ENCODE data around the gene CMTM4.

- TF ChIP-seq POLR2A (IDR thresholded peaks at IDR 0.05; ENCODE audit: low read depth, low read length), result no peak
- TF ChIP-seq MXI1 (IDR thresholded peaks at IDR 0.05; ENCODE audit: borderline replicate concordance, low read depth, low read length), result no peak
- no peak for TF ChIP-seq CTCF (conservative IDR thresholded peaks at IDR 0.05; ENCODE audit: low read depth, low read length)
- no peak for TF ChIP-seq USF2 (IDR thresholded peaks at IDR 0.05; ENCODE audit: low read depth, low read length)
- no peak for TF ChIP-seq ELK1 (IDR thresholded peaks at IDR 0.05; ENCODE audit: borderline replicate concordance, low read depth, low read length)
Measured at GRCh38 chr16:66652661-66653360, 43.7 kb downstream of the CMTM4 start.

Data from IMR-90 (cell line).